Liver (tissue), 3 donors: ENCODE measurements around the gene GAS6.

Experiments
- ATF3 ChIP-seq: IDR thresholded peaks from 2 replicates; pipeline ENCODE4 v1.6.1; 2016; ENCODE audit warnings: antibody characterized with exemption
- CTCF ChIP-seq: fragments of 150-350 bp; IDR thresholded peaks from 2 replicates; pipeline ENCODE4 v1.5.1; 2017; ENCODE audit warnings: improper control_type of control experiment, low read depth, low read length; ENCODE audit not compliant: missing input control
- JUND ChIP-seq, 2 donors: IDR thresholded peaks; 2 replicates each; pipeline ENCODE4 v1.6.1; 2016; ENCODE audit warnings: antibody characterized with exemption in 2 of 2
- SP1 ChIP-seq: IDR thresholded peaks from 2 replicates; pipeline ENCODE4 v1.6.1; 2018; ENCODE audit warnings: antibody characterized with exemption, mild to moderate bottlenecking
- donor health status: healthy.
- donor health status: healthy.

DNA sequence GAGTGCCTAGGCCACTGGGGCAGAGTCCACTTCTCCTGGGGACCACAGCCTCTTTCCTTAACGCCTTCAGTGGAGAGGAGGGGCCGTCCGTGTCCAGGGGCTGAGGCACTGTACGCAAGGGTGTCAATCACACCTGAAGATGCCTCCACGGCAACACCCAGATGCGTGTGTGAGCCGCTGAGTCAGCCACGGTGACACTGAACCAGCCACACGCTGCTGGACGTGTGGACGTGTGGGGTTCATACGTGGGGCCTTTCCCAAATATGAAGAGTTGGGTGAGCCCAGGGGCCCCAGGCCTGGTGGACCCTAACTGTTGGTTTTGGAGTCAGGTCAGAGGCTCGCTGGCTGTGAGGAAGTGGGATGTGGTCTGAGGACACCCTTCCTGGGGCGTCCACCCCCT is 53.2 kb downstream of the GAS6 start:
- TF ChIP-seq CTCF (no peak), JUND (IDR thresholded peaks at IDR 0.05) (no peak), ATF3 (no peak), SP1 (no peak)
